PC-3 (cell line): ENCODE results near the gene SFI1.

Source experiments
- EZH2 ChIP-seq: fragments of 300-600 bp; sonication (generic); IDR thresholded peaks from one replicate; pipeline ENCODE4 v1.6.1; 2017; ENCODE audit warnings: antibody characterized with exemption, mild to moderate bottlenecking, low read length; ENCODE audit not compliant: unreplicated experiment
- EZH2phosphoT487 ChIP-seq: fragments of 300-600 bp; sonication (generic); IDR thresholded peaks from 2 replicates; pipeline ENCODE4 v1.6.1; 2018; ENCODE audit warnings: mild to moderate bottlenecking, antibody characterized with exemption, low read length, borderline replicate concordance
- TF ChIP-seq, protein P1 (sequence below): fragments of 300-600 bp; sonication (generic); conservative IDR thresholded peaks from 2 replicates; pipeline ENCODE4 v1.5.1; 2017; ENCODE audit warnings: antibody characterized with exemption, low read depth, mild to moderate bottlenecking, low read length

DNA sequence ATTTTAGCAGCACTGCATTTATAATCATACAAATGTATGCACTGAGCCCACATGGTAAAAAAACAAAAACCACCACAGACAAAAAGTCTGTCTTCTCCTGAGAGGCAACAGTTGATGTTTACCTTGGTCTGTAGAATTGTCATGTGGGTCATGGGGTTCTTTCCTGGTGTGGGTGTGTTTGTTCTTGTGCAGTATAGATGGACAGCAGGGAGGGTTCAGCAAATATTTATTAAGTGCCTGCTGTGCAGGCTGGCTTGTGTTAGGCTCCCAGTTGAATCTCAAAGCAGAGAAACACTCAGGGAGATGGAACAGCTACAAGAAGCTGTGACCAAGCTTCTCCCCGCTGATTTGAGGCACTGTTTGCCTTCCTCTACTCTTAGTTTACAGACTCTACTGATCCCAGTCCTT is 83.5 kb downstream of the SFI1 start:
- TF ChIP-seq, protein P1, sequence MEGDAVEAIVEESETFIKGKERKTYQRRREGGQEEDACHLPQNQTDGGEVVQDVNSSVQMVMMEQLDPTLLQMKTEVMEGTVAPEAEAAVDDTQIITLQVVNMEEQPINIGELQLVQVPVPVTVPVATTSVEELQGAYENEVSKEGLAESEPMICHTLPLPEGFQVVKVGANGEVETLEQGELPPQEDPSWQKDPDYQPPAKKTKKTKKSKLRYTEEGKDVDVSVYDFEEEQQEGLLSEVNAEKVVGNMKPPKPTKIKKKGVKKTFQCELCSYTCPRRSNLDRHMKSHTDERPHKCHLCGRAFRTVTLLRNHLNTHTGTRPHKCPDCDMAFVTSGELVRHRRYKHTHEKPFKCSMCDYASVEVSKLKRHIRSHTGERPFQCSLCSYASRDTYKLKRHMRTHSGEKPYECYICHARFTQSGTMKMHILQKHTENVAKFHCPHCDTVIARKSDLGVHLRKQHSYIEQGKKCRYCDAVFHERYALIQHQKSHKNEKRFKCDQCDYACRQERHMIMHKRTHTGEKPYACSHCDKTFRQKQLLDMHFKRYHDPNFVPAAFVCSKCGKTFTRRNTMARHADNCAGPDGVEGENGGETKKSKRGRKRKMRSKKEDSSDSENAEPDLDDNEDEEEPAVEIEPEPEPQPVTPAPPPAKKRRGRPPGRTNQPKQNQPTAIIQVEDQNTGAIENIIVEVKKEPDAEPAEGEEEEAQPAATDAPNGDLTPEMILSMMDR = no peak
- TF ChIP-seq EZH2phosphoT487 (no peak), EZH2 (no peak)
